LNCAP (cell line): ENCODE results near the gene ATP2B2.

Experiments used
- TF ChIP-seq, protein P1 (sequence below): fragments of 450-650 bp; IDR thresholded peaks from 2 replicates; pipeline ENCODE4 v1.5.1; 2017; ENCODE audit warnings: mild to moderate bottlenecking

The ATP2B2 gene

DNA sequence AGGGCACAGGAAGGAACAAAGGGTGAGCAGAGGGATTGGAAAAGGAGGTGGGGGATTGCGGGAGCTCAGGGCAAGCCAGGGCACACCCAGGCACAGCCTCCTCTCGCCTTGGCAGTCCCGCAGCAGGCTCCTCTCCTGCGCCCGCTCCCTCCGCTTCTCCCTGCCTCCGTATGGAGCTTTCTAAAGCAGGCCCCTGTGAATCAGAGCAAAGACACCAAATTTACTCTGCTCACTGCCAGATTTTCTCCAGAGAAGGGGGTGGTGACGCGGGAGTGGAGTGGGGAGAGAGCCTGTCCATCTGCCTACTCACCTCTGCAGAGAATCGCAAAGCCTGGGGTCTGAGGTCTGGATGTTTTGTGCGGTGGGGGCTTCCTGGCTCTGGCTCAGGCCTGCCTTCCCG is 20.0 kb downstream of the ATP2B2 start:
- TF ChIP-seq, protein P1, sequence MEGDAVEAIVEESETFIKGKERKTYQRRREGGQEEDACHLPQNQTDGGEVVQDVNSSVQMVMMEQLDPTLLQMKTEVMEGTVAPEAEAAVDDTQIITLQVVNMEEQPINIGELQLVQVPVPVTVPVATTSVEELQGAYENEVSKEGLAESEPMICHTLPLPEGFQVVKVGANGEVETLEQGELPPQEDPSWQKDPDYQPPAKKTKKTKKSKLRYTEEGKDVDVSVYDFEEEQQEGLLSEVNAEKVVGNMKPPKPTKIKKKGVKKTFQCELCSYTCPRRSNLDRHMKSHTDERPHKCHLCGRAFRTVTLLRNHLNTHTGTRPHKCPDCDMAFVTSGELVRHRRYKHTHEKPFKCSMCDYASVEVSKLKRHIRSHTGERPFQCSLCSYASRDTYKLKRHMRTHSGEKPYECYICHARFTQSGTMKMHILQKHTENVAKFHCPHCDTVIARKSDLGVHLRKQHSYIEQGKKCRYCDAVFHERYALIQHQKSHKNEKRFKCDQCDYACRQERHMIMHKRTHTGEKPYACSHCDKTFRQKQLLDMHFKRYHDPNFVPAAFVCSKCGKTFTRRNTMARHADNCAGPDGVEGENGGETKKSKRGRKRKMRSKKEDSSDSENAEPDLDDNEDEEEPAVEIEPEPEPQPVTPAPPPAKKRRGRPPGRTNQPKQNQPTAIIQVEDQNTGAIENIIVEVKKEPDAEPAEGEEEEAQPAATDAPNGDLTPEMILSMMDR: no peak

DNA sequence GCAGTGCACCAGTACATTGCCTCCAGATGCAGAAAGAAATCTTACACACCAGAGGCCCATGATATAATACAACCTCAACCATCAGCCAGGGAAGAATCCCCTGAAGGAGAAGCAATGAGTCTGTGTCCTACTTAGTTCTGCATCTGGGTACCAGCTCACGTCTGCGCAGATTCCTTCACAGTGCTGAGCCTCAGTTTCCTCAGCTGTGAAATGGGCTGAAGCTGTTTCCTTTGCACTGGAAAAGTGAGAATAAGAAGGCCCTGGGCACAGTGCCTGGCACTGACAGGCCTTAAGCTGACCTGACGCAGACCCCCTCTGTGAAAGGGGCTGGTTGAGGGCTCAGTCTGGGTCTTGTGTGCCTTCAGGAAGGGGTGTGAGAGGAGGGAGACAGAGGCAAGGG is 20.7 kb downstream of the ATP2B2 start:
- TF ChIP-seq, protein P1: no peak

DNA sequence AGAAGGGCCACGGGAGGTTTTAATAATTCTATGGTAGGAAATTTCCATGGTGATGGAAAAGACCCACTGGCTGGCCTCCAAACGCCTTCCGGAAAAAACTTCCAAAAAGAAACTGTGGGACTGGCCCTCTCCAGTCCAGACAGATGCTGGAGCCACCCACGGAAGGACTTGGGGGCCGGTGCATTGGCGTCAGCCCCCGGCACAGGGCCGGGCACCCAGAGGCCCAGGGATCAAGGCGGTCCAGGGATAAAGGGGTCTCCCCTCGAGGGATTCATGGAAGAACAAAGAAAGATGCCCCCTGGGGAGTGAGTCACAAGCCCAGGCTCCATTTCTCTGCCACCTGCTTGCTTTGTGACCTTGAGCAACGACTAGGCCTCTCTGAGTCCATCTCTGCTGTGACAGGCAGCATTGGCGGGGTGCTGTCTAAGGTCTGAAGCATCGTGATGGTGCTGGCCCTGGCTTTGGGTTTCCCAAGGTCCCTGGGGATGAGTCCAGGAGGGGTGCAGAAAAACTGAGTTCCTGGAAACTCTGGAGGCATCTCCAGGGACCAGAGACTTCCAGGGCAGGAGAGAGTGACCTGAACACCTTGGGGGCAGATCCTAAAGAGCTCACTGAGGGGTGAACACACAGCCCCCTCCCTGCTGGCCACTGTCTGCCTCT is 21.6 kb downstream of the ATP2B2 start:
- TF ChIP-seq, protein P1: no peak

- TF ChIP-seq, protein P1: no peak
Measured at GRCh38 chr3:10483364-10483675, 22.1 kb downstream of the ATP2B2 start.

DNA sequence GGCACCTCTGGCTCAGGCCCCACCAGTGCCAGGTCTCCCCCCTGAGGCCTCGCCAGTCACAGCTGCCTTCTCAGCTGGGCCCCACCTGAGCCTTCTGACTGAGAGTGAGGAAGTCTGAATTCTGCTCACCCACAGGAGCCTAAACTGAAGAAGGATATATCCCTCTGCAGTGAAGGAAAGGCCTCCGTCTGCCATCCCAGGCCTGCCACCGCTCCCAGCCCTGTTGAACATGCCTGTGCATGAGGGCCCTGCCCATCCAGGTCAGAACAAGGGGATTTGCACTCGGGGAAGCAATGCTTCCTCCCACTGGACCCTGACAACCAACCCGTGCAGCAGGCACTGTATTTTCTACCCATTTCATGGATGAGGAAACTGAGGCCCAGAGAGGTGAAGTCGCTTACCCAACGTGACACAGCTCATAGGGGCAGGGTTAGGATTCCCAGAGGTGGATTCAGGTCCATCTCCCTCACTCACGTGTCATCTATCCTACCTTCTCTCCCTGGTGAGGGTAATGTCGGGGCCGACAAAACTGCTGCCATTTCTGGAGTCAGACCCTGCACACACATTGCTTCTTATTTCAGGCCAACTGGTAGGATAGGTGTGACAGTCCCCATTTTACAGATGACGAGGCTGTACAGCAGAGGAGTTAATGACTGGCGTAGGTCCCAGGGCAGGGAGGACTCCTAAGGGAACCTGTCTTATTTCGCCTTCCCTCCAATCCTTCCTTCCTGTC is 22.6 kb downstream of the ATP2B2 start:
- TF ChIP-seq, protein P1: no peak

DNA sequence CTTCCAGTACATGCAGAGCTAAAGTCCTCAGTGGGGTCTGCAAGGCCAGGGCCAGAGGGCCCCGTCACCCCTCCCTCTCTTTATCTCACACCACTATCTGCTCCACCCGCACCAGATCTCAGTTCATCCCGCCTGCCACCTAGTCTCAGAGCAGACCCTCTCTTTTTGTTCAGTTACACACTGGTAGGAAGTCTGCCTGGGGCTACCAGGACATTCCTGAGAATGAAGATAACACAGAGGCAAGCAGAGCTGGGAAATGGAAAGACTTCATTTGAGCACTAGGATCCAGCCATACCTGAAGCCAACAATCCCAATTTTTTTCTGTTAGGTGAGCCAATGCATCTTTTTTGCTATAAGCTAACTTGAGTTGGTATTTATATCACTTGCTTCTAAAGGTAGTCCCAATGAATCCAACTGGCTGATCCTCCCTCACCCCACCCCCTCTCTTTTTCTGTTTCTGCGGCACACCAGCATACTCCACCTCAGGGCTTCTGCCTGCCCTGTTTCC is 24.5 kb downstream of the ATP2B2 start:
- TF ChIP-seq, protein P1: no peak

DNA sequence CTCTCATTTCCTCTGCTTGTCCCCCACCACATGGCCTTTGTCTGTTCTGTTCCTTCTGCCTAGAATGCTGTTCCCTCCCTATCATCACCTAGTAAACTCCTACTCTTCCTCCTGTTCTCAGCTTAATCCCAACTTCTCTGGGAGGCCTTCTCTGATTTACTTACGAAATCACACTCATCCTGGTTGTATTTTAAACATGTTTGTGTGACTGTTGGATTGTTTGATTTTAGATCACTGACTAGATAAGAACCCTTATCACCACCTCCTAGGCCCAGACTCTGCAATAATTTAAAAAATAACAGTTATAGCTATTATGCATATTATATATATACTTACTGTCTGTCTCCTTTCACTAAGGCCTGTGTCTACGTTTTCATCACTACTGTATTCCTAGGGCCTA is 26.1 kb downstream of the ATP2B2 start:
- TF ChIP-seq, protein P1: no peak
